ENCODE results near the gene MBD5. TPM values are rescaled to one million over a fixed set of nuclear protein-coding genes. Genes with fewer than 3 reads are reported as not detected.
"Not testable (repeated sequence)": the region's sequence is repeated elsewhere in the genome, so short reads cannot be mapped to it uniquely, and the experiment has no call there.

Gene MBD5
- total RNA-seq, 1 experiment from 2014 or later = 33.7 TPM

DNA sequence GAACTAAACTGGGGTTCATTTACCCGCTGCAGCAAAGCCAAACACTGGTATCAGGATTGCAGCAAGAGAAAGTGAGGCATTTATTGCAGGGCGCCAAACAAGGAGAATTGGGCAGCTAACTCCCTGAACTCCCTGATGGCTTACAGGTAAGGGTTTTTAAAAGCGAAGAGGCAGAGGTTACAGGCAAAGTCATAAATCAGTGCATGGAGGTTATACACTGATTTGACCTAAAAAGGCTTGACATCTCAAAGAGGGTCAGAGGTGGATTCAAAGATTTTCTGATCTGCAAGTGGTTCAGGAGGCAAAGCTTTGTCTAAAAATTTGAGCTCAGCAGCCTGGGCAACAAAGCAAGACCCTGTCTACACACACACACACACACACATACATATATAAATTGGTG lies 520.9 kb downstream of the MBD5 start:
- peaks cover 6% of the 10 kb centered on the region for H3K27me3 Mint-ChIP-seq (ENCODE audit: low read depth)
- no peak for DNase-seq (ENCODE audit: low spot score)
- peaks cover 5% of the 10 kb centered on the region for H3K4me1 Mint-ChIP-seq
- ATAC-seq = no peak
- ChIA-PET POLR2A (no interaction called here), CTCF (no interaction called here)
- no peaks in the 10 kb centered on the region for H3K9me3 Mint-ChIP-seq
- TF ChIP-seq, protein P1, sequence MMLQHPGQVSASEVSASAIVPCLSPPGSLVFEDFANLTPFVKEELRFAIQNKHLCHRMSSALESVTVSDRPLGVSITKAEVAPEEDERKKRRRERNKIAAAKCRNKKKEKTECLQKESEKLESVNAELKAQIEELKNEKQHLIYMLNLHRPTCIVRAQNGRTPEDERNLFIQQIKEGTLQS (CRISPR knock-in tag; conservative IDR thresholded peaks at IDR 0.05) = no peak
- TF ChIP-seq, protein P2, sequence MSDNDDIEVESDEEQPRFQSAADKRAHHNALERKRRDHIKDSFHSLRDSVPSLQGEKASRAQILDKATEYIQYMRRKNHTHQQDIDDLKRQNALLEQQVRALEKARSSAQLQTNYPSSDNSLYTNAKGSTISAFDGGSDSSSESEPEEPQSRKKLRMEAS (CRISPR knock-in tag; IDR thresholded peaks at IDR 0.05) = no peak
- no peak for TF ChIP-seq ZNF423 (CRISPR knock-in tag; IDR thresholded peaks at IDR 0.05)
- TF ChIP-seq GTF2I (CRISPR knock-in tag; conservative IDR thresholded peaks at IDR 0.05) = no peak
- no peak for TF ChIP-seq FOXP1 (CRISPR knock-in tag; IDR thresholded peaks at IDR 0.05; ENCODE audit: borderline replicate concordance)
- no peak for TF ChIP-seq TEAD4 (CRISPR knock-in tag; IDR thresholded peaks at IDR 0.05)
- TF ChIP-seq CREM (CRISPR knock-in tag; IDR thresholded peaks at IDR 0.05) = no peak
- TF ChIP-seq, protein P3, sequence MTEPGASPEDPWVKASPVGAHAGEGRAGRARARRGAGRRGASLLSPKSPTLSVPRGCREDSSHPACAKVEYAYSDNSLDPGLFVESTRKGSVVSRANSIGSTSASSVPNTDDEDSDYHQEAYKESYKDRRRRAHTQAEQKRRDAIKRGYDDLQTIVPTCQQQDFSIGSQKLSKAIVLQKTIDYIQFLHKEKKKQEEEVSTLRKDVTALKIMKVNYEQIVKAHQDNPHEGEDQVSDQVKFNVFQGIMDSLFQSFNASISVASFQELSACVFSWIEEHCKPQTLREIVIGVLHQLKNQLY (CRISPR knock-in tag; IDR thresholded peaks at IDR 0.05) = no peak
- no peak for TF ChIP-seq MYBL2 (CRISPR knock-in tag; IDR thresholded peaks at IDR 0.05)
- TF ChIP-seq FOXJ3 (CRISPR knock-in tag; IDR thresholded peaks at IDR 0.05; ENCODE audit: borderline replicate concordance) = no peak
- TF ChIP-seq, protein P4, sequence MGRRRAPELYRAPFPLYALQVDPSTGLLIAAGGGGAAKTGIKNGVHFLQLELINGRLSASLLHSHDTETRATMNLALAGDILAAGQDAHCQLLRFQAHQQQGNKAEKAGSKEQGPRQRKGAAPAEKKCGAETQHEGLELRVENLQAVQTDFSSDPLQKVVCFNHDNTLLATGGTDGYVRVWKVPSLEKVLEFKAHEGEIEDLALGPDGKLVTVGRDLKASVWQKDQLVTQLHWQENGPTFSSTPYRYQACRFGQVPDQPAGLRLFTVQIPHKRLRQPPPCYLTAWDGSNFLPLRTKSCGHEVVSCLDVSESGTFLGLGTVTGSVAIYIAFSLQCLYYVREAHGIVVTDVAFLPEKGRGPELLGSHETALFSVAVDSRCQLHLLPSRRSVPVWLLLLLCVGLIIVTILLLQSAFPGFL (CRISPR knock-in tag; IDR thresholded peaks at IDR 0.05; ENCODE audit: borderline replicate concordance) = no peak
- TF ChIP-seq ELF4 (CRISPR knock-in tag; IDR thresholded peaks at IDR 0.05; ENCODE audit: low read depth) = no peak
- no peak overlapping the region for H3K4me3 Mint-ChIP-seq
- H3K36me3 Mint-ChIP-seq = no peaks in the 10 kb centered on the region
- no peak overlapping the region for H3K27ac Mint-ChIP-seq

DNA sequence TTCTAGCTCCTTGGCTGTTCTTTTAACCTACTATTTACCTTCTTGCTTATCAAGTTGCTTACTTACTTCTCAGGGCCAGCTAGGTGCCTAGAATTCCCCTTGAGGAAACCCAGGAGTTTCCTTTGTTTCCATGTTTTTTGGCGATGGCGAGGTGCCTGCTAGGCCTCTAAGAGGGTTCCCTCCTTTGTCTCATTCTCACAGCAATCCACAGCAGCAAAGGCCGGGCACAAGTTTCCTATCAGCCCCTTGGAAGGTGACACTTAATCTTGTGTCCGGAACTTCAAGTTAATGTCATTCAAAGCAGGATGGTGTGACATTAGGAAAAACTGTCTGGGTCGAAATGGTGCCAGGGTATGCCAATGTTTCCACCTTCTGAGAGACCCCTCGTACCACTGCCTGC lies 521.7 kb downstream of the MBD5 start:
- H3K9me3 Mint-ChIP-seq = no peaks in the 10 kb centered on the region
- H3K36me3 Mint-ChIP-seq = no peaks in the 10 kb centered on the region
- ChIA-PET CTCF (interaction anchor here (0.7 to 0.9 kb wide), 2 partner anchors 12 to 239 kb away, joined by 3 read pairs; no protein-coding TSS in a partner anchor), POLR2A (no interaction called here)
- peaks cover 5% of the 10 kb centered on the region for H3K4me1 Mint-ChIP-seq
- DNase-seq (ENCODE audit: low spot score) = no peak
- no peak for ATAC-seq
- H3K27ac Mint-ChIP-seq = no peak overlapping the region
- TF ChIP-seq, protein P5, sequence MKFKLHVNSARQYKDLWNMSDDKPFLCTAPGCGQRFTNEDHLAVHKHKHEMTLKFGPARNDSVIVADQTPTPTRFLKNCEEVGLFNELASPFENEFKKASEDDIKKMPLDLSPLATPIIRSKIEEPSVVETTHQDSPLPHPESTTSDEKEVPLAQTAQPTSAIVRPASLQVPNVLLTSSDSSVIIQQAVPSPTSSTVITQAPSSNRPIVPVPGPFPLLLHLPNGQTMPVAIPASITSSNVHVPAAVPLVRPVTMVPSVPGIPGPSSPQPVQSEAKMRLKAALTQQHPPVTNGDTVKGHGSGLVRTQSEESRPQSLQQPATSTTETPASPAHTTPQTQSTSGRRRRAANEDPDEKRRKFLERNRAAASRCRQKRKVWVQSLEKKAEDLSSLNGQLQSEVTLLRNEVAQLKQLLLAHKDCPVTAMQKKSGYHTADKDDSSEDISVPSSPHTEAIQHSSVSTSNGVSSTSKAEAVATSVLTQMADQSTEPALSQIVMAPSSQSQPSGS (CRISPR knock-in tag; IDR thresholded peaks at IDR 0.05; ENCODE audit: borderline replicate concordance, low read depth) = no peak
- TF ChIP-seq NR2C2 (CRISPR knock-in tag; IDR thresholded peaks at IDR 0.05) (no peak), FOXK1 (CRISPR knock-in tag; IDR thresholded peaks at IDR 0.05) (no peak), JUN (CRISPR knock-in tag; IDR thresholded peaks at IDR 0.05) (no peak)
- H3K27me3 Mint-ChIP-seq (ENCODE audit: low read depth) = peaks cover 6% of the 10 kb centered on the region
- H3K4me3 Mint-ChIP-seq = no peak overlapping the region

DNA sequence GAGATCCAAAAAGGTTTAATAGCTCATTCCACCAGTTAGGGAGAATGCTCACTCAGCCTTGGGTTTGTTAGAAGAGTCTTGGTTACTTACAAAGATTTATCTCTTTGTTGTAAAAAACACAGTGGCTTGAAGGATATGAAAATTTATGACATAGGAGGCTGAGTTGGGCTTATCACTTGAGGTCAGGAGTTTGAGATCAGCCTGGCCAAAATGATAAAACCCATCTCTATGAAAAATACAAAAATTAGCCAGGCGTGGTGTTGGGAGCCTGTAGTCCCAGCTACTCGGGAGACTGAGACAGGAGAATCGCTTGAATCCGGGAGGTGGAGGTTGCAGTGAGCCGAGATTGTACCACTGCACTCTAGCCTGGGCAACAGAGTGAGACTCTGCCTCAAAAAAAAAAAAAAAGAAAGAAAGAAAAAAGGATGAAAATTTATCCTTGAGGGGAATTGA lies 522.2 kb downstream of the MBD5 start:
- H3K27me3 Mint-ChIP-seq (ENCODE audit: low read depth); H3K9me3 Mint-ChIP-seq; H3K4me1 Mint-ChIP-seq; H3K27ac Mint-ChIP-seq; ATAC-seq; DNase-seq (ENCODE audit: low spot score); H3K36me3 Mint-ChIP-seq; POLR2A ChIA-PET; H3K4me3 Mint-ChIP-seq: not testable (repeated sequence)
- CTCF ChIA-PET = interaction anchor here (0.7 to 0.9 kb wide), 2 partner anchors 12 to 239 kb away, joined by 3 read pairs; no protein-coding TSS in a partner anchor
